ENCODE data around the gene FKBP4. TPM values are rescaled to one million over a fixed set of nuclear protein-coding genes. Genes with fewer than 3 reads are reported as not detected.

The FKBP4 gene
- total RNA-seq, 1 experiment from 2014 or later: 162 TPM

DNA sequence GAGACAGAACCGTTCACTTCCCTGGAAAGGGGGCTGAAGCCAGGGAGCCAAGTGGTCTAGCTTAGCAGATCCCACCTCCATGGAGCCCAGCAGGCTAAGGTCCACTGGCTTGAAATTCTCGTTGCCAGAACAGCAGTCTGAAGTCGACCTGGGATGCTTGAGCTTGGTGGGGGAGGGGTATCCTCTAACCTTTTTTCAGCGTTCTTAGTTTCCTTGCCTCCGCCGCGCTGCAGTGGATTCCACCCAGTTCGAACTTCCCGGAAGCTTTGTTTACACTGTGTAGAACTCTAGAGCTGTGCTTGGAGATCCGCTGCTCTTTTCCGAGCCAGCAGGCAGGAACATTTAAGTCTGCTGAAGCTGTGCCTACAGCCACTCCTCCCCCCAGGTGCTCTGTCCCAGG is 45.2 kb upstream of the FKBP4 start:
- peaks cover 18% of the 10 kb centered on the region for H3K27me3 ChIP-seq (ENCODE audit: low read length)

DNA sequence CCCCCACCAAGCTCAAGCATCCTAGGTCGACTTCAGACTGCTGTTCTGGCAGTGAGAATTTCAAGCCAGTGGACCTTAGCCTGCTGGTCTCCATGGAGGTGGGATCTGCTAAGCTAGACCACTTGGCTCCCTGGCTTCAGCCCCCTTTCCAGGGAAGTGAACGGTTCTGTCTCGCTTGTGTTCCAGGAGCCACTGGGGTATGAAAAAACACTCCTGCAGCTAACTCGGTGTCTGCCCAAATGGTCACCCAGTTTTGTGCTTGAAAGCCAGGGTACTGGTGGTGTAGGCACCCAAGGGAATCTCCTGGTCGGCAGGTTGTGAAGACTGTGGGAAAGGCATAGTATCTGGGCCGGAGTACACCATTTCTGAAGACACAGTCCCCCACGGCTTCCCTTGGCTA is 44.6 kb upstream of the FKBP4 start:
- Histone ChIP-seq H3K4me1 (ENCODE audit: insufficient read depth, low read length) (no peaks in the 10 kb centered on the region), H3K9me2 (replicated peaks; ENCODE audit: low read length) (no peaks in the 10 kb centered on the region), H3K4me2 (ENCODE audit: low read length) (no peak overlapping the region), H2AFZ (ENCODE audit: low read length) (no peak overlapping the region), H3K27ac (ENCODE audit: low read length) (no peak overlapping the region), H3K9me3 (ENCODE audit: low read length) (no peaks in the 10 kb centered on the region), H3F3A (ENCODE audit: low read length, unreplicated experiment) (no peaks in the 10 kb centered on the region), H4K20me1 (ENCODE audit: low read length) (no peaks in the 10 kb centered on the region), H3K9ac (ENCODE audit: low read length) (no peak overlapping the region), H3K36me3 (ENCODE audit: low read depth, low read length) (no peaks in the 10 kb centered on the region), H3K79me2 (ENCODE audit: low read length) (no peaks in the 10 kb centered on the region), H3K4me3 (ENCODE audit: low read length) (no peak overlapping the region), H3K27me3 (ENCODE audit: low read length) (peaks cover 13% of the 10 kb centered on the region; the same call in 1 of the 2 replicates)
- no TSS peak for BruUV-seq (replicated peaks)
- ChIA-PET CTCF (no interaction called here), POLR2A (ENCODE audit: unreplicated experiment) (no interaction called here)
- no peak for DNase-seq
- no peak for ATAC-seq
- TF ChIP-seq, protein P1, sequence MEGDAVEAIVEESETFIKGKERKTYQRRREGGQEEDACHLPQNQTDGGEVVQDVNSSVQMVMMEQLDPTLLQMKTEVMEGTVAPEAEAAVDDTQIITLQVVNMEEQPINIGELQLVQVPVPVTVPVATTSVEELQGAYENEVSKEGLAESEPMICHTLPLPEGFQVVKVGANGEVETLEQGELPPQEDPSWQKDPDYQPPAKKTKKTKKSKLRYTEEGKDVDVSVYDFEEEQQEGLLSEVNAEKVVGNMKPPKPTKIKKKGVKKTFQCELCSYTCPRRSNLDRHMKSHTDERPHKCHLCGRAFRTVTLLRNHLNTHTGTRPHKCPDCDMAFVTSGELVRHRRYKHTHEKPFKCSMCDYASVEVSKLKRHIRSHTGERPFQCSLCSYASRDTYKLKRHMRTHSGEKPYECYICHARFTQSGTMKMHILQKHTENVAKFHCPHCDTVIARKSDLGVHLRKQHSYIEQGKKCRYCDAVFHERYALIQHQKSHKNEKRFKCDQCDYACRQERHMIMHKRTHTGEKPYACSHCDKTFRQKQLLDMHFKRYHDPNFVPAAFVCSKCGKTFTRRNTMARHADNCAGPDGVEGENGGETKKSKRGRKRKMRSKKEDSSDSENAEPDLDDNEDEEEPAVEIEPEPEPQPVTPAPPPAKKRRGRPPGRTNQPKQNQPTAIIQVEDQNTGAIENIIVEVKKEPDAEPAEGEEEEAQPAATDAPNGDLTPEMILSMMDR (conservative IDR thresholded peaks at IDR 0.05; ENCODE audit: low read depth, low read length): no peak
- TF ChIP-seq EZH2 (IDR thresholded peaks at IDR 0.05; ENCODE audit: low read length, unreplicated experiment): no peak
- no peak for TF ChIP-seq EZH2phosphoT487 (IDR thresholded peaks at IDR 0.05; ENCODE audit: borderline replicate concordance, low read length)
- intact Hi-C loops (cut with micrococcal nuclease): no loop called here

More for the DNA sequence above, 45.2 kb upstream of the FKBP4 start:
- POLR2A ChIA-PET (ENCODE audit: unreplicated experiment): no interaction called here
- Histone ChIP-seq H3K9me3 (ENCODE audit: low read length) (no peaks in the 10 kb centered on the region), H3K79me2 (ENCODE audit: low read length) (no peaks in the 10 kb centered on the region), H3K9ac (ENCODE audit: low read length) (no peak overlapping the region), H3K4me3 (ENCODE audit: low read length) (no peak overlapping the region), H3K9me2 (replicated peaks; ENCODE audit: low read length) (no peaks in the 10 kb centered on the region), H3K27ac (ENCODE audit: low read length) (no peak overlapping the region), H4K20me1 (ENCODE audit: low read length) (no peaks in the 10 kb centered on the region), H2AFZ (ENCODE audit: low read length) (no peak overlapping the region), H3K4me1 (ENCODE audit: insufficient read depth, low read length) (no peaks in the 10 kb centered on the region), H3F3A (ENCODE audit: low read length, unreplicated experiment) (no peaks in the 10 kb centered on the region), H3K36me3 (ENCODE audit: low read depth, low read length) (no peaks in the 10 kb centered on the region), H3K4me2 (ENCODE audit: low read length) (no peak overlapping the region)
- DNase-seq (no peak), ATAC-seq (no peak)
- intact Hi-C loops (cut with micrococcal nuclease): no loop called here
- TF ChIP-seq EZH2phosphoT487 (IDR thresholded peaks at IDR 0.05; ENCODE audit: borderline replicate concordance, low read length): no peak
- no peak for TF ChIP-seq EZH2 (IDR thresholded peaks at IDR 0.05; ENCODE audit: low read length, unreplicated experiment)
- TF ChIP-seq, protein P1 (conservative IDR thresholded peaks at IDR 0.05; ENCODE audit: low read depth, low read length): no peak
- no TSS peak for BruUV-seq (replicated peaks)
- CTCF ChIA-PET: interaction anchor here (0.7 kb wide), 1 partner anchor 12 kb away, joined by 3 read pairs; no protein-coding TSS in a partner anchor

DNA sequence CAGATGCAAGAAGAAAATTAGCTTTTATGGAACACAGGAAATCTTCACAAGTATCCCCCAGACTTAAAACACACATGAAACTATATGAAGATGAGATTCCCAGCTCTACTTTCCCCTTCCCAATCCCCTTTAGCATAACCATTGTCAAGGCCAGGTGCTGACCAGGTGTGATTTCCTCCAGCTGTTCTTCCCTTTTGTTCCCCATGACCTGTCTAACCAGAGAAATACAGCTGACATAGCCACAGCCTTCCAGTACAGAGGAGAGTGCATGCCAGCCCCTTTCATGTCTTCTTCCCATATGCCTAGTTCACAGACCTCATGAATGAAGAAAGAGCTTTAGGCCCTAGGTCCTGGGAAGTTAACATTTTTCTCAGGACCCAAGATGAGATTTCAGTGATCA is 43.5 kb upstream of the FKBP4 start:
- Histone ChIP-seq H3F3A (ENCODE audit: low read length, unreplicated experiment) (no peaks in the 10 kb centered on the region), H3K36me3 (ENCODE audit: low read depth, low read length) (no peaks in the 10 kb centered on the region), H3K27ac (ENCODE audit: low read length) (no peak overlapping the region), H3K27me3 (ENCODE audit: low read length) (peaks cover 16% of the 10 kb centered on the region; the same call in 1 of the 2 replicates), H4K20me1 (ENCODE audit: low read length) (no peaks in the 10 kb centered on the region), H3K9ac (ENCODE audit: low read length) (no peak overlapping the region), H3K9me3 (ENCODE audit: low read length) (no peaks in the 10 kb centered on the region), H3K4me3 (ENCODE audit: low read length) (no peak overlapping the region), H3K79me2 (ENCODE audit: low read length) (no peaks in the 10 kb centered on the region), H2AFZ (ENCODE audit: low read length) (no peak overlapping the region), H3K9me2 (replicated peaks; ENCODE audit: low read length) (no peaks in the 10 kb centered on the region), H3K4me1 (ENCODE audit: insufficient read depth, low read length) (no peaks in the 10 kb centered on the region), H3K4me2 (ENCODE audit: low read length) (no peak overlapping the region)
- ChIA-PET CTCF (no interaction called here), POLR2A (ENCODE audit: unreplicated experiment) (no interaction called here)
- no TSS peak for BruUV-seq (replicated peaks)
- no peak for TF ChIP-seq EZH2phosphoT487 (IDR thresholded peaks at IDR 0.05; ENCODE audit: borderline replicate concordance, low read length)
- no peak for TF ChIP-seq EZH2 (IDR thresholded peaks at IDR 0.05; ENCODE audit: low read length, unreplicated experiment)
- TF ChIP-seq, protein P1 (conservative IDR thresholded peaks at IDR 0.05; ENCODE audit: low read depth, low read length): no peak
- ATAC-seq (no peak), DNase-seq (no peak)
- intact Hi-C loops (cut with micrococcal nuclease): no loop called here
